ENCODE results near the gene SPTB.
"Not testable (repeated sequence)": the region's sequence is repeated elsewhere in the genome, so short reads cannot be mapped to it uniquely, and the experiment has no call there.

SPTB gene

DNA sequence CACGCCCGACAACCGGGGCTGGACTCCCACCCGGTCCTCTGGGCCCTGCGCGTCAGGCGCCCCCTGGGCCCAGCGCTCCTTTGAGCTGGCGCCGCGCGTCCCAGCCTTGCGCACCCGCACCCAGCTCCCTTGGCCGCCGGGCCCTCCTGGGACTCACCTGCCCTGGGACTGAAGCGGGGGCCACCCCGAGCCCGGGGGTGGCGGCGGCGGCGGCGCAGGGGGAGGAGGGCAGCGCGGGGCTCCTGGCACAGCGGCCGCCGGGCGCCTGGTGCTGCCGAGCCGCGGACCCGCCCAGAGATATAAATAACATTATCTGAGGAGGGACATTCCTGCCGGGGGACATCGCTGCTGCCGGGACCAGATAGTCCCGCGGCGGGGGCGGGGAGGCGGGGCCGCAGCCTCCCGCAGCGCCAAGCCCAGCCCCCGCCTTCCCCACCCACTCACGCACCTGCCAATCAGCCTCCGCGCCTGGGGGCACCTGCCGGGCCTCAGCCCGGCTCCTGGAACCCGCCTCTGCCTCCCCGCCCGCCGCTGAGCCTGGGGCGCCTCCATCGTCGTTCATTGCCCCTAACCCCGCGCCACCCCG, at the start of gene SPTB:
Gene SPTB, minus strand, starts transcription at position 273 of the 586 bp plus-strand sequence. CDS start 56,813 bp downstream, outside the sequence.
- no peak for DNase-seq

DNA sequence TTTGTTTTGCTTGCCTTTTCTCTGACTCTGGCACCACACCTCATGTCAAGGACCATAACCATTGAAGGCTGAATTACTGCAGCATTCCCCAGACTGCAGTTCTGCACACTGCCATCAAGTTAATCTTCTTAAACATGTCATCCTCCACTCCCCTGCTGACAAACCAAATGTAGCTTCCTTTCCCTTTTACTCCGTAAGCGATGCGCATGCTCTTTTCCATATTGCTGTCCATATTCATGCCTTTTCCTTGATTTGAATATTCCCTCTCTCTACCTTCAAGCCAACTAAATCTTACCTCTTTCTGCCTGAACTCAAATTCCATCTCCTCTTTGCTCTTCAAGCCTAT, 49.3 kb upstream of the SPTB start:
- no peak for DNase-seq

DNA sequence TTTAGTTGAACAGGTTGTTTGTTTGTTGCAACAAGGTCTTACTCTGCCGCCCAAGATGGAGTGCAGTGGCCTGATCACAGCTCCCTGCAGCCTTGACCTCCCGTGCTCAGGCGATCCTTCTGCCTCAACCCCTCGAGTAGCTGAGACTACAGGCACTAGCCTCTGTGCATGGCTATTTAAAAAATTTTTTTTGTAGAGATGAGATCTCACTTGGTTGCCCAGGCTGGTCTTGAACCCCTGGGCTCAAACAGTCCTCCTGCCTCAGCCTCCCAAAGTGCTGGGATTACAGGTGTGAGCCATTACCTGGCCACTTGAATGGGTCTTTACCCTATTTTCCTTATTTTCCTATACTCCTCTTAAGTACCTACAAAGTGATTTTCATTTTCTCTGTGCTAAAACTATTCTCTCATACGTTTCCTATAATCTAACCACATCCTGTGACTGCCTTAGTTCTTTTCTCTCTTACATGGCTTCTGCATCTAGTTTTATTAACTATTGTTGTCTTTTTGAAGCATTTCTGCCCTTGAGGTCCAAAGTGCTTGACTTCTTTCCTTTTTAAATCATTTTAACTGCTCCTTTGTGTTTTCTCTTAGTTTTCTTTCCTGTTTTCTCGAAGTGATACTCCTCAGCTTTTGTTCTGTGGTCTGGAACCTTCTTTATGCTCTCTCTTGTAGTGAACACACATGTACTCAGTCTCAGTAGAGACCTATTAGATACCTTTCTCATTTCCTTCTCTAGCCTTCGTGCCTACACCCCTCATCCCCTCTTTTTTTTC, 48.7 kb upstream of the SPTB start:
- no peak for DNase-seq

DNA sequence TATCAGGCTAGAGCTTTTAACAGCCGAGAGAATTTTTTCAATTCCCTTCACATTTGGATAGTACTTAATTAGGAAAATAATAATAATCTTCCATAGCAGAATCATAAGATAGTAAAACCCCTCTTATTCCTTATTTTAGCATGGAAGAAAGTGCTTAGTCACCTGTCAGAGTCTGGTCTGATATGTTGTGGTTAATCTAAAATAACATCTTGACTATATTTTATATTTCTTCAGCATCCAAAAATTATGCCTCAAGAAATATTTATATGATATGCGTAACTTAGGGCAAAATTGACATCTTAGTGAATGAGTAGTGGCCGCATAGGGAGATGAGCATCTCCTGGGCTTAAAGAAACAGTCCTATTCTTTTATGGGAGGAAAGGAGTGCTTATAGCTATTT, 47.3 kb upstream of the SPTB start:
- no peak for DNase-seq

DNA sequence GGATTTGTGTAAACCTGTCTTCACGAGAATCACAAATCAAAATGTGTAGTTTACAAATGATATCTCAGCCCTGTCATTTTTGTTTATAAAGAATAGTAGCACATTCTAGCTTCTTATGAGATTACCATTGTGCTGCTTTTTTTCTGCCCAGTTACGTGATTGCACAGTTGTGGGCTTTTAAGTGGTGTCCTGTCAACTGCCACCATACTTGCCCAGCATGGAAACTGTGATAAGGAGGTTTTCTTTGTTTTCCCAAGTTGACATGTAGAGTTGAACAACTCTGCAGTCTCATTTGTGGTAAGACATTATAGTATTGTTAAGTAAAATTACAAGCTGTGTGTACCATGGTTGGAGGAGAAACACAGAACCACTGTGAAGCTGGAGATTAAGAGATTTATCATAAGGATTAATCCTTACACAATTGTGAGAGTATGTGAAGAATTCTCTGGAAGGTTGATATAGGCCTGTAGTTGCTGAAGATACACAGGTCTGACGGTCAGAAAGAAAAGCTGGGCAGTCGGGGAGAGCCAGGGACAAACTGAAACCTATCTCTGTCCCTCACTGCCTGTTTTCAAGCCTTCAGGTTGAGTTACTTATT, 46.8 kb upstream of the SPTB start:
- no peak for DNase-seq

- no peak for DNase-seq
These were observed 43.3 kb upstream of the SPTB start for GRCh38 chr14:64923015-64923414.

DNA sequence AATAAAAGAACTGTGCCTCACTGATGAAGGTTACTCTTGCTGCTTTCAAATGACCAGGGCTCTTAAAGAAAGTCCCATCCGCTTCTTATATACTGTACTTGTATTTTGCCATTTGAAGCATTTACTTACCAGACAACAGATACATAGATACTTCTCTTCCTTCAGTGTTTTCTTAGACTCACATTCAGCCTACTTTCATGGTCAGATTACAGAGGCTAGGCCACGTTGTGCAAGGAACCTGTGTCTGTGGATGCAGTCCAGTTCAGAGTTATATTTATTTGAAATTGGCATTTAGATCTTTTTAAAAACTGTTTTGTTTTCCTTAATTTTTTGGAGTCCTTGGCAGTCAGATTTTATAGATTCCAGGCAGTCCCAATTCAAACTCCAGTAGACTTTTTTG, 40.8 kb upstream of the SPTB start:
- DNase-seq: no peak

DNA sequence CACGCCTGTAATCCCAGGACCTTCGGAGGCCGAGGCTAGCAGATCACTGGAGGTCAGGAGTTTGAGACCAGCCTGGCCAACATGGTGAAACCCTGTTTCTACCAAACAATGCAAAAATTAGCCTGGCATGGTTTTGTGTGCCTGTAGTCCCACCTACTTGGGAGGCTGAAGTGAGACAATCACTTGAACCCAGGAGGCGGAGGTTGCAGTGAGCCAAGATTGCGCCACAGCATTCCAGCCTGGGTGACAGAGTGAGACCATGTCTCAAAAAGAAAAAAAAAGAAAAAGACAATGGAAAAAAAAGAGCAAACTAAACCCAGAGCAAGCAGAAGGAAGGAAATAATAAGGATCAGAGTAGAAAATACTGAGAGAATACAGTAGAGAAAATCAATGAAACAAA, 39.9 kb upstream of the SPTB start:
- no peak for DNase-seq

GRCh38 chr14:64919215-64919614, 39.5 kb upstream of the SPTB start:
- no peak for DNase-seq

GRCh38 chr14:64918216-64918615, 38.5 kb upstream of the SPTB start:
- no peak for DNase-seq

- DNase-seq: no peak
These were observed 36.1 kb upstream of the SPTB start for GRCh38 chr14:64915797-64916196.

- DNase-seq: no peak
These were observed 35.3 kb upstream of the SPTB start for GRCh38 chr14:64915029-64915424.

GRCh38 chr14:64914237-64915028, 34.7 kb upstream of the SPTB start, which contains the start of gene CHURC1:
CHURC1 (plus strand) TSS chr14:64914455; CDS start chr14:64914496, 41 bp downstream.
- peak; percentile 96 for DNase-seq

DNA sequence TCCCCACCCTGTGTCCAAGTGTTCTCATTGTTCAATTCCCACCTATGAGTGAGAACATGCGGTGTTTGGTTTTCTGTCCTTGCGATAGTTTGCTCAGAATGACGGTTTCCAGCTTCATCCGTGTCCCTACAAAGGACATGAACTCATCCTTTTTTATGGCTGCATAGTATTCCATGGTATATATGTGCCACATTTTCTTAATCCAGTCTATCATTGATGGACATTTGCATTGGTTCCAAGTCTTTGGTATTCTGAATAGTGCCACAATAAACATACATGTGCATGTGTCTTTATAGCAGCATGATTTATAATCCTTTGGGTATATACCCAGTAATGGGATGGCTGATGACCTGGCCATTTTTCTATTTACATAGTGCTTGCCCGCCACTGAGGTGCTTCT, 33.8 kb upstream of the SPTB start:
- DNase-seq: not testable (repeated sequence)

DNA sequence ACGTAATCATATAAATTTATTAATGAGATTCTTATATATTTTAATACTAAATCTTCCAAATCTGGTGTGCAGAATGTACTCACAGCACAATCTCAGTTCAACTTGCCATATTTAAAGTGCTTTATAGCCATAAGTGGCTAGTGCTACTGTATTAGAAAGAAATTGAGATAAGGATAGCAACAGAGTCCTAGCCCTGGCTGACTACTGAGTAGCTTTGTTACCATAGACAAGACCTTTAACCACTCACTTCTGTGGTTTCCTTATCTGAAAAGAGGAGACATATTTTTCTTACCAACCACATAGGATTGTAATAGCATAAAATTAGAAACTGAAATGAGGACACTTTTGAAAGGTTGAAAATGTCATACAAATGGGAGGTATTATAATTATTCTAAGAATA, 32.6 kb upstream of the SPTB start:
- DNase-seq: no peak

DNA sequence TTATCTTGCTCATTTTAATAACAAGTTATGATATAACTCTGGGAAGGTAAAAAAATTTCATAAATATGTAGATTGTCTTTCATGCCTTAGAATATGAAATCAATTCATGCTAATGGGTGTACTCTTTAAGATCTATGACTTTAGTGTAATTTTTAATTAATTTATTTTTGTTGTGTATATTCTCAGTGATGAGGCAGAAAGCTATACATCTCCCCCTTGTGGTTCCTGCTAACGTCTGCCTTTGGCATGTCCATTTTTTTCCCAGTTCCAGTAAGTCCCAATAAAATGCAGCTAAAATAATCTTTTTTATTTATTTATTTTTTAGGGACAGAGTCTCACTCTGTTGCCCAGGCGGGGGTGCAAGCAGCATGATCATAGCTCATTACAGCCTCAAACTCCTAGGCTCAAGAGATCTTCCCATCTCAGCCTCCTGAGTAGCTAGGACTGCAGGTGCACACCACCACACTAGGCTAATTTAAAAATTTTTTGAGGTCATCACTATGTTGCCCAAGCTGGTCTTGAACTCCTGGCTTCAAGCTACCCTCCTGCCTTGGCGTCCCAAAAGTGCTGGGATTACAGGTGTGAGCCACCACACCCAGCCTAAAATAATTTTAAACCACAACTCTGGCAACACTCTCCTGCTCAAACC, 31.3 kb upstream of the SPTB start:
- DNase-seq: no peak

DNA sequence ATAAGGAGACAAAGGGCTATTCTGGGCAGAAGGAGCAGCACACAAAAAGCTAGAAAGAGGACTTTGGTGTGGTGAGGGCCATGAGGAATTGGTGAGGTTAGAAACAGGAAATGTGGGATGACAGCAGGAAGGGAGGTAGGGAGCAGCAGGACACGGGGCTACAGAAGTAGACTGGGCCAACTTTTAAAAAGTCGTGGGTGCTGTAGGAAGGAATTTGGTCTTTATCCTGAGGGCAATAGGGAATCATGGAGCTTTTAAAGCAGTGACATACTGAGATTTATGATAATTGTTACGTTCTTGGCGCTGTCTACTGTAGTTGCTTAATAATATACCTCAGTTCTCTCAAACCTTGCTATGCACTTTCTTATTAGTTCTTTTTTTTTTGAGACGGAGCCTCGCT, 26.3 kb upstream of the SPTB start:
- DNase-seq: no peak

- no peak for DNase-seq
These were observed 20.3 kb upstream of the SPTB start for GRCh38 chr14:64899958-64900357.

- no peak for DNase-seq
These were observed 12.2 kb upstream of the SPTB start for GRCh38 chr14:64891839-64892375.

DNA sequence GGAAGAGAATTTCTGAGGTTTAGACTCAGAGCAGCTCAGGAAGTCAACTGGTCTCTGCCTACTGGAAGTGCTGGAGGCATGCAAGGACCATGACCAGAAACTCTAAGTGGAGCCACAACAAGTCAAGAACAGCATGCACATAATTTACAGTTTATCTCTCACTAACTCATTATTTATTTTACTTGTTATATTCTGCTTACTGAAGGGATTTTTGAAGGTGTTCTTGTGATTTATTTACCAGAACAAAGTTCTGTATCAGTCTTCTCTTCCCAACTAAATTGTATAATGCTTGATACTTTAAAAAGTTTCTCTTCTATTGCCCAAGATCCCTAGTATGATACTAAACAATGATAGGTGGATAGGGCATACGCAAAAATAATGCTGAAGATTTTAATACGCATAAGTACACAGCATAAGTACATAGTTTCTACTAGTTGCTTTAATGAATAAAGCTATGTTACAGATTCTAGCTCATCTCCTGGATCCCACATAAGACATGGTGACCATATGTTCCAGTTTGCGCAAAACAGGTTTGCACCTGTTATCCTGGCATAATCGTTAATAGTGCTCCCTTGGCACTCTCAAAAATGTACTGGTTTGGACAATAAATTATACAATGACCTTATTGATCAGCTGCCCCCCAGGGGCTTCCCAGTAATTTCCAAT, 11.6 kb upstream of the SPTB start:
- no peak for DNase-seq

DNA sequence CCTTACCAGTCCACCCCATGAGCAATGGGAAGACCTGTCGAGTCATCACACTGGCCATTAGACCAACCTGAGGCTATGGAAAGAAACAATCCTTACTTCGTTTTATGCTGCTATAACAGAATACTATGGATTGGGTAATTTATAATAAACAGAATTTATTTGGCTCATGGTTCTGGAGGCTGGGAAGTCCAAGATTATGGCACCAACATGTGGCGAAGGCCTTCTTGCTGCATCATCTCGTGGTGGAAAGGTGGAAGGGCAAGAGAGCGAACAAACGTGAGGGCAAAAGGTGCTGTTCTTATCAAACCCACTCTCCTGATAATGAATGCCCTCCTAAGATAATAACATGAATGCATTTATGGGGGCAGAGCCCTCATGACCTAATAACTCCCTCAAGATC, 9.6 kb upstream of the SPTB start:
- no peak for DNase-seq

GRCh38 chr14:64885559-64885958, 5.9 kb upstream of the SPTB start:
- DNase-seq: no peak
